NCI-H526 (cell line): ENCODE results near the gene HTR1B.

Source experiments
- DNase-seq, 2 experiments: peaks; one replicate each; lab custom pipeline; 2025; lab: John Stamatoyannopoulos, UW

HTR1B gene

DNA sequence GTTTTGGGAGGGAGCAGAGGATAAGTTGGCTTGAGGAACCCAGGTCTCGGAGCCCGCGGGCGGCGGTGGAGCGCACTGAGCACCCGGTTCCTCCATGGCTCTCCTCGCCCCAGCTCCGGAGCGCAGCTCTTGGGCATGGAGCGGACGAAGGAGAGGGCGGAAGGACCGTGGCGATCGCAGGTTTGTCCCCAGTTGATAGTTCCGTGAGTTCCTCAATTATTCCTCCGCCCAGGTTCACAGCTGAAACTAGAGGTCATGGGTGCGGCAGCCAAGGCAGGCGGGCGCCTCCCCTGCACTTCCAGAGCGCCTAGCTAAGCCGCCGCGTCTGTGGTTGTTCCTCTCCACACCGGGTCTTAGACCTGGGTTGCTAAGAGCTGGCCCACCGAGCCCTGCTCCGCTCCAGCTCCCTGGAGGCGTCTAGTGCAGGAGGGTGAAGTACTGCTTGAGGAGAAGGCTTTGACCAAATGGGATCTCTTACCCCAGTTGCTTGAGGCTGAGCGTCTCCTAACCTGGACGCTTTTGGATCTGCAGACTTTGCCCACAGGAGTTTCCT is at the start of gene HTR1B:
Gene HTR1B (minus strand): TSS at position 184 of the 553 bp plus-strand sequence. CDS start 88 bp downstream, at position 96.
- peak in 1 of 2 experiments; percentile 33 for DNase-seq

DNA sequence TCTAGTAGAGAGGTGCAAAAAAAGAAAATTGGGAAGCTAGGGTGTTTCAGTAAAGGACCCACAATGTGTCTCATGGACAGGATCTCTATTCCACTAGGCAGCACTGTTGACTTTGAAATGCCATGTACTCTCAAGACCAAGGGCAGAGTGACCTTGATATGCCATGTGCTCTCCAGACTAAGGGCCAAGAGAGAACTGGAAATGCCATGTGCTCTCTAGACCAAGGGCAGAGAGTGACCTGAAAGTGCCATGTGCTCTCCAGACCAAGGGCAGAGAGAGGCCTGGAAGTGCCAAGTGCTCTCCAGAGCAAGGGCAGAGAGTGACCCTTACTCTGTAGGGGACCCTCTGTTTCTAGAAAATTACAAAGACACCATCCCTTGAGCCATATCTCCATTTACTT is 49.3 kb upstream of the HTR1B start:
- DNase-seq = no peak

DNA sequence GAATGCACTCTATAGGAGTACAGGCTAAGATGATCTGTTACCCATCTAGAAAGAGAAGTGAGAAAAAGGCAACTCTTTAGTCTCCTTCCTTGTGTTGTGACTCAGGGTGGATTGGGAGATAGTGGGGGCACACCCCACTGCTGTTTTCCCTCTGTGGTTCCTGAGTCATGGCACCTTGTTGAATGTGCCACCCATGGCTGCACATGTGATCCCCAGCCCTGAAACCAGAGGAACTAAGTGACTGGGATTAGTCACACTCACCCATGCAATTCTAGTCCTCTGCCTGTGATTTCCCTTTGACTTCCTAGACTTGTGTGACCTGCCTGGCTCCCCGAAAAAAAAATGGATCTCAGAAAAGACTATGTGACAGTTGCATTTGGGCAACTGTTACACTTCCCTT is 48.6 kb upstream of the HTR1B start:
- no peak for DNase-seq

DNA sequence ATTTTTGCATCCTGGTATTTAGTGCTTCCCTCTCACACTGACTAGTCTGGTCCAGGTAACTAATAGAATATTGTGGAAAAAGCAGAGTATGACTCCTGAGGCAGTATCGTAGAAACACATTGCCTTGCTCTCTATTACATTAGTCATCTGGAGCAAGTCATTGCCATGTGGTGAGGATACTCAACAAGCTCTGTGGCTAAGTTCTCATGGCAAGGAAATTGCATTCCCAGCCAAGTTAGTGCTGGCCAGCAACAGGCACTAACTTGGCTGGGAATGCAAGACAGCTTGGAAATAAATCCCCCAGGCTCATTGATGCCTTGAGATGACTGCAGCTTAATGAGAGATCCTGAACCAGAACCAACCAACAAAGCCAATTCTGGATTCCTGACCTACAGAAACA is 39.7 kb upstream of the HTR1B start:
- DNase-seq = no peak

GRCh38 chr6:77492530-77492929 is 29.2 kb upstream of the HTR1B start:
- no peak for DNase-seq

- no peak for DNase-seq
Measured at GRCh38 chr6:77487808-77488425, 24.6 kb upstream of the HTR1B start.

GRCh38 chr6:77482981-77483380 is 19.7 kb upstream of the HTR1B start:
- no peak for DNase-seq

- no peak for DNase-seq
Measured at GRCh38 chr6:77474973-77475372, 11.7 kb upstream of the HTR1B start.

GRCh38 chr6:77474286-77474956 is 11.1 kb upstream of the HTR1B start:
- no peak for DNase-seq

GRCh38 chr6:77470983-77471382 is 7.7 kb upstream of the HTR1B start:
- DNase-seq = no peak

DNA sequence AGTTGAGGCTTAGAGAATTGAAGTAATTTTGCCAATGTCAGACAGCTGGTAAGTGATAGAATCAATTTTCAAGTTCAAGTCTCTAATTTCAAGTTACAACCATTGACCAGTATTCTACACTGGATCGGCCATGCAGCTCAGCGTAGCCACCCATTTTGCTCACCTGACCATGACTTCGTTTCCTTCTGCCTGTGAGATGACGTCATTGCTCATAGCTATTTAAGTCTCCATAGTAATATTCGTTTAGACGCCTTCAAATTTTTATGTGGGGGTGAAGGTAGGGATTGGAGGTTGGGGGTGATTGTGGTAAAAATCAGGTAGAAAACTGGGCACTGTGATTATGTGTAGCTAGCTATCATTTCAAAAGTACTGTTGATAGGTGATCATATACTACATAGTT is 5.6 kb upstream of the HTR1B start:
- no peak for DNase-seq

GRCh38 chr6:77466451-77467437 is 3.5 kb upstream of the HTR1B start:
- DNase-seq = no peak

- DNase-seq = peak in 1 of 2 experiments; percentile 67
Measured at GRCh38 chr6:77466055-77466450, 2.8 kb upstream of the HTR1B start.

- no peak for DNase-seq
Measured at GRCh38 chr6:77464495-77464867, 1.2 kb upstream of the HTR1B start.

GRCh38 chr6:77463861-77464494 is 687 bp upstream of the HTR1B start:
- DNase-seq = peak in 1 of 2 experiments; percentile 59

DNA sequence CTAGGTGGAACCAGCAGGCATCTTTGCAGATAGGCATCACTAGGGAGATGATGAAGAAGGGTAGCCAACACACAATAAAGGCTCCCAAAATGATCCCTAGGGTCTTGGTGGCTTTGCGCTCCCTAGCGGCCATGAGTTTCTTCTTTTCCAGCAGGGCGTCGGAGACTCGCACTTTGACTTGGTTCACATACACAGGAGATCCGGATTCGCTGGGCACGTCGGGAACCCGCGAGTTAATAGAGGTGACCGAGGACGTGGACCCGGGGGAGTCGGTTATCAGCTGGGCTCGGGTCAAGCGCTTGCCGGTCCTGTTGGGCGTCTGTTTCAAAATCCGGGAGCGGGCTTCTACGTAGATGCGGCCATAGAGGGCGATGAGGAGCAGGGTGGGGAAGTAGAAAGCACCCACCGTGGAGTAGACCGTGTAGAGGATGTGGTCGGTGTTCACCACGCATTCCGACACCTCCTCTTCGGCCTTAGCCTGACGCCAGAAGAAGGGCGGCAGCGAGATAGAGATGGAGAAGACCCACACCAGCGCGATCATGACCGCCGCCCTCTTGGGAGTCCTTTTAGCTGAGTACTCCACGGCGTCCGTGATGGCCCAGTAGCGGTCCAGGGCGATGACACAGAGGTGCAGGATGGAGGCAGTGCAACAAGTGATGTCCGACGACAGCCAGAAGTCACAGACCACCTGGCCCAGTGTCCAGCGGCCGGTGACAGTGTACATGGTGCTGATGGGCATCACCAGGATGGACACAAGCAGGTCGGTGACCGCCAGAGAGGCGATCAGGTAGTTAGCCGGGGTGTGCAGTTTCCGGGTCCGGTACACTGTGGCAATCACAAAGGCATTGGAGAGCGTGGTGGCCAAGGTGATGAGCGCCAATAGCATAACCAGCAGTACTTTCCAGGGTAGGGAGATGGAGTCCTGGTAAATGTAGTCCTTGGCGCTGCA is 658 bp downstream of the HTR1B start:
- DNase-seq = no peak

DNA sequence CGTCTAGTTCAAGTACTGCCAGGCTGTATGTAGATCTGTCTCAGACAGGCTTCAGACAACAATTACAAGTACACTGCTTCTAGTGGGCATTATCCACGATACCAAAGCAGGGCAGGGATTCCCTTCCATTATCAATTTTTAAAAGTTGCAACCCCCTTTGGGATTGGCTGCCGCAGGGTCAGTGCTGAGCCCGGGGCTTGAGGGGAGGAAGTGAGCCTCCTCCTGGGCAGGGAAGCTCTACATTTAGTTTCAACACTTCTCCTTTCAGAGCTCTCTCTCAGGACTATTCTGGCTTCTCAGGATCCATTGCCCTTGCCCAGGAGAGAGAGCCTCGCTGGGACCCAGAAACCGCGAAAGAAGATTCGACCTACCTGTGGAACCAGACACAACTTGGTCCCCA is 1.5 kb downstream of the HTR1B start:
- DNase-seq = no peak

DNA sequence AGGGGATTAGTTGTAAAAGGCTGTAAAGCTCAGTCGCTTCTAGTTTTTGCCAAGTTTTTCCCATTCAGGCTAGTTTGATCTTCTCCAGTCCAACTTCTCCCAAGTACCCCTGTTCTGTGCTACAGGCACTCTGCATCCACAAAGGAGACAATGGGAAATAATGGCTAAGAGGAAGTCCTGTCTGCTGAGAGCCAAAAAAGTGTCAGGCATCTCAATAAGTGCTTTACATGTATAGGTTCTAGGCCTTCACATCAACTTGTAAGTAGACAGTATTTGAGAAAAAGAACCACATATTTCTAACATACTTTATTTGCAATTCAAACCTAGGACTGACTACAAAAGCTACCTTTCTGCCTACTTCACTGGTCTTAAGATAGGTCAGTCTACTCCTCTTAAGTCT is 4.9 kb downstream of the HTR1B start:
- DNase-seq = no peak

DNA sequence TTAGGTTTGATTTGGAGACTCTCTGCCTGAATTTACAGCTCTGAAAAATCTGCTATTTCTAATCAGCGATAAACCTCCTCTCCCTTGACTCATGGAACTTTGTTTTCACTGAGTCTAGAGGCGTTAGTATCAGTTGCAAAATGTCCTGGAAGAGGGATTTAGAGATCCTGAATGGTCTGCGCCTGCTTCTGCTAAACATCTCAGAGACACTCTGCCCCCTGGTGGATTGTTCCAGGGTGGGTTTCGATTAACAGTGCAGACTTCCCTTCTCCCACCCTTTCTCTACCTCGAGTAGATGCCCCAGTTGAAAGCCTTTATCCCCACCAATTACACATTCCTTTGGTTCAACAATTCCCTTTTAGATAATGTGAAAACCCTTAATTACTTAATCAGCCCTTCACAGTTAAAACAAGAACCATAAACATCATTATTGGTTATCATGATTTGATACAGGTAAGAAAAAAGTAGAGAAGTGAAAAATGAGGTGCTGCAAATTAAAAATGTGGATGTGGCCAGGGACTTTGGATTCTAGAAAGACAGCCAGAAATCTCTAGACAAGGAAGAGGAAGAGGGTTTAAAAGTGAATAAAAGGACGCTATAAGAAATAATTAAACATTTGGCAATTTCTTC is 5.5 kb downstream of the HTR1B start:
- DNase-seq = peak; percentile 44 to 77

- DNase-seq = no peak
Measured at GRCh38 chr6:77456531-77457248, 6.6 kb downstream of the HTR1B start.
